HepG2 (cell line): ENCODE results near the gene INPP4B. TPM values are rescaled to one million over a fixed set of nuclear protein-coding genes. Genes with fewer than 3 reads are reported as not detected.

Source experiments
- ATAC-seq: fragments of 200-7000 bp; cut with Tn5 transposase; 3 replicates; pipeline ENCODE4 v1.9.1; 2020; ENCODE audit warnings: mild to moderate bottlenecking, moderate library complexity
- BruUV-seq: library from RNA; stranded (reverse); fragments of 400-500 nt; replicated peaks from 2 replicates; lab custom pipeline; 2021; lab: Mats Ljungman, UMichigan
- CTCF ChIA-PET: fragments of 300-600 bp; formaldehyde crosslinking; extraction: SDS; loops from one replicate; lab custom pipeline; 2021; ENCODE audit warnings: low total read pairs, inconsistent platforms, low intra/inter-chr PET ratio; lab: Yijun Ruan, JAX
- POLR2A ChIA-PET: fragments of 350-600 bp; sonication (Branson Sonifier 250); formaldehyde crosslinking; loops from one replicate; lab custom pipeline; 2020; ENCODE audit warnings: antibody characterized with exemption, inconsistent platforms; lab: Yijun Ruan, JAX
- DNase-seq: peaks from one replicate; pipeline ENCODE4 v3.0.0-alpha.2; 2015; ENCODE audit warnings: low spot score
- FAIRE-seq: peaks from 3 replicates; lab custom pipeline; 2011; peaks lifted over from hg19 to GRCh38; lab: Jason Lieb, UNC
- H2AFZ ChIP-seq: one replicate; pipeline ENCODE4 v1.6.1; 2011; ENCODE audit warnings: low read length, inconsistent platforms
- H3K27ac ChIP-seq: fragments of 300-600 bp; 3 replicates; pipeline ENCODE4 v1.8.0; 2011; ENCODE audit warnings: mixed run types, mild to moderate bottlenecking, mixed read lengths, low read length, inconsistent platforms; ENCODE audit not compliant: insufficient read depth; ENCODE audit errors: extremely low read length
- H3K27me3 ChIP-seq, 2 experiments: fragments of 200-600 bp in 1 of 2; 2 replicates in 1 of 2; 3 replicates in 1 of 2; pipeline versions ENCODE4 v1.6.0 to v1.8.0; 2011; ENCODE audit warnings: low read length in 2 of 2, mild to moderate bottlenecking in 2 of 2, moderate library complexity in 2 of 2, inconsistent platforms in 1 of 2; ENCODE audit not compliant: insufficient read depth in 2 of 2, control insufficient read depth in 1 of 2
- H3K36me3 ChIP-seq, 2 experiments: fragments of 200-600 bp in 1 of 2; replicated peaks in 1 of 2; 2 replicates in 1 of 2; 3 replicates in 1 of 2; pipeline versions ENCODE4 v1.5.1 to v1.8.0; 2011; ENCODE audit warnings: low read length in 2 of 2, inconsistent platforms in 1 of 2; ENCODE audit not compliant: insufficient read depth in 2 of 2, control insufficient read depth in 1 of 2
- H3K4me1 ChIP-seq: 2 replicates; pipeline ENCODE4 v1.5.1; 2012; ENCODE audit warnings: low read length, inconsistent platforms; ENCODE audit not compliant: insufficient read depth
- H3K4me2 ChIP-seq: 2 replicates; pipeline ENCODE4 v1.6.0; 2011; ENCODE audit warnings: low read depth, low read length, inconsistent platforms
- H3K4me3 ChIP-seq, 3 experiments: fragments of 200-600 bp in 1 of 3; sonication (generic), shearing (Covaris generic) in 1 of 3; replicated peaks in 1 of 3; 2 replicates each; pipeline ENCODE4 v1.5.1; 2011 to 2016; ENCODE audit warnings: low read length in 3 of 3, inconsistent platforms in 2 of 3, low read depth in 2 of 3, mild to moderate bottlenecking in 2 of 3, control low read depth in 1 of 3, mixed read lengths in 1 of 3; ENCODE audit not compliant: insufficient read depth in 1 of 3
- H3K79me2 ChIP-seq: one replicate; pipeline ENCODE4 v1.6.1; 2011; ENCODE audit warnings: low read length, inconsistent platforms; ENCODE audit not compliant: insufficient read depth
- H3K9ac ChIP-seq: 2 replicates; pipeline ENCODE4 v1.6.0; 2011; ENCODE audit warnings: mild to moderate bottlenecking, low read depth, low read length, inconsistent platforms; ENCODE audit not compliant: insufficient read depth
- H3K9me3 ChIP-seq: 2 replicates; pipeline ENCODE4 v1.5.1; 2012; ENCODE audit warnings: mild to moderate bottlenecking, low read length
- H4K20me1 ChIP-seq: 2 replicates; pipeline ENCODE4 v1.6.0; 2011; ENCODE audit warnings: inconsistent platforms, mild to moderate bottlenecking, low read length, moderate library complexity; ENCODE audit not compliant: insufficient read depth
- CENPX ChIP-seq: sonication (generic); formaldehyde crosslinking; IDR thresholded peaks from 2 replicates; pipeline ENCODE4 v1.9.0; 2021; ENCODE audit warnings: mild to moderate bottlenecking, missing genetic modification reagents, moderate library complexity
- FOXC1 ChIP-seq: sonication (generic); formaldehyde crosslinking; IDR thresholded peaks from 2 replicates; pipeline ENCODE4 v1.8.0; 2022; ENCODE audit warnings: mild to moderate bottlenecking, missing genetic modification reagents, borderline replicate concordance
- MED1 ChIP-seq: sonication (generic); formaldehyde crosslinking; IDR thresholded peaks from 2 replicates; pipeline ENCODE4 v1.4.0; 2020; ENCODE audit warnings: missing genetic modification reagents
- MEIS1 ChIP-seq: sonication (generic); formaldehyde crosslinking; IDR thresholded peaks from 2 replicates; pipeline ENCODE4 v1.9.0; 2021; ENCODE audit warnings: mild to moderate bottlenecking, missing genetic modification reagents, moderate library complexity, borderline replicate concordance
- NR2F2 ChIP-seq: IDR thresholded peaks from 2 replicates; pipeline ENCODE4 v1.6.1; 2012; ENCODE audit warnings: low read depth, inconsistent platforms, borderline replicate concordance
- ONECUT2 ChIP-seq: sonication (generic); formaldehyde crosslinking; IDR thresholded peaks from 2 replicates; pipeline ENCODE4 v1.4.0; 2020; ENCODE audit warnings: missing genetic modification reagents
- SMYD3 ChIP-seq: sonication (generic); formaldehyde crosslinking; IDR thresholded peaks from 2 replicates; pipeline ENCODE4 v1.8.1; 2023; ENCODE audit warnings: mild to moderate bottlenecking, missing genetic modification reagents
- XBP1 ChIP-seq: sonication (generic); formaldehyde crosslinking; IDR thresholded peaks from 2 replicates; pipeline ENCODE4 v1.5.0; 2020; ENCODE audit warnings: missing genetic modification reagents
- ZBTB38 ChIP-seq: sonication (generic); formaldehyde crosslinking; IDR thresholded peaks from 2 replicates; pipeline ENCODE4 v1.5.1; 2020; ENCODE audit warnings: mild to moderate bottlenecking, missing genetic modification reagents
- ZMAT3 ChIP-seq: sonication (generic); formaldehyde crosslinking; conservative IDR thresholded peaks from 2 replicates; pipeline ENCODE4 v1.7.0; 2021; ENCODE audit warnings: missing genetic modification reagents
- ZNF430 ChIP-seq: sonication (generic); formaldehyde crosslinking; IDR thresholded peaks from 2 replicates; pipeline ENCODE4 v1.9.0; 2021; ENCODE audit warnings: mild to moderate bottlenecking, missing genetic modification reagents
- ZSCAN12 ChIP-seq: sonication (generic); formaldehyde crosslinking; IDR thresholded peaks from 2 replicates; pipeline ENCODE4 v1.9.0; 2021; ENCODE audit warnings: mild to moderate bottlenecking, missing genetic modification reagents
- WGBS: methylation state at CpG from one replicate; pipeline ENCODE4 v1.1.6; 2017; ENCODE audit warnings: low lambda C conversion rate; 5-methylcytosine and 5-hydroxymethylcytosine counted together
- in situ Hi-C: cut with HindIII; loops from 2 replicates; pipeline ENCODE4 v1.10.0; 2017; ENCODE audit warnings: low pct_unique_long_range_greater_than_20kb; ENCODE audit not compliant: extremely low pct_ligation_motif_present
- intact Hi-C: fragments of 100-400 bp; cut with micrococcal nuclease; formaldehyde crosslinking; loops from one replicate; pipeline ENCODE4 v1.10.0; 2022; ENCODE audit not compliant: unreplicated experiment
- polyA plus RNA-seq, 8 experiments: library from polyadenylated mRNA; depleted of rRNA in 3 of 8; stranded (reverse) in 7 of 8; unstranded in 1 of 8; fragments of >200 nt; fragmentation: Illumina TruSeq in 4 of 8; extraction: Trizol in 4 of 8; gene quantifications; 2 replicates each; pipeline versions ENCODE4 v1.2.1 to v1.2.3, GENCODE V29; 2011 to 2016; ENCODE audit warnings: low read depth in 4 of 8, missing spikeins in 1 of 8, mixed read lengths in 1 of 8; ENCODE audit not compliant: insufficient read depth in 1 of 8
- total RNA-seq, 5 experiments: library from RNA; depleted of rRNA; stranded (reverse); fragments of >200 nt; fragmentation: Illumina TruSeq; extraction: Trizol; gene quantifications; 2 replicates each; pipeline ENCODE4 v1.2.3, GENCODE V29; 2016; ENCODE audit warnings: low read depth in 1 of 5
- TF ChIP-seq, protein P1 (sequence below): sonication (generic); formaldehyde crosslinking; IDR thresholded peaks from 2 replicates; pipeline ENCODE4 v1.4.0; 2020; ENCODE audit warnings: mild to moderate bottlenecking, low read depth, missing genetic modification reagents
- TF ChIP-seq, protein P2 (sequence below): sonication (generic); formaldehyde crosslinking; IDR thresholded peaks from 2 replicates; pipeline ENCODE4 v1.8.0; 2022; ENCODE audit warnings: mild to moderate bottlenecking, missing genetic modification reagents, moderate library complexity
- TF ChIP-seq, protein P3 (sequence below): sonication (generic); formaldehyde crosslinking; conservative IDR thresholded peaks from 2 replicates; pipeline ENCODE4 v1.8.1; 2023; ENCODE audit warnings: missing genetic modification reagents
- TF ChIP-seq, protein P4 (sequence below): sonication (generic); formaldehyde crosslinking; IDR thresholded peaks from 2 replicates; pipeline ENCODE4 v1.8.1; 2023; ENCODE audit warnings: mild to moderate bottlenecking, missing genetic modification reagents

Gene INPP4B
- total and polyA plus RNA-seq, 2 of the 13 experiments (the other 11 are each of a cell fraction or from before 2014, with no cell fraction given) = not detected

DNA sequence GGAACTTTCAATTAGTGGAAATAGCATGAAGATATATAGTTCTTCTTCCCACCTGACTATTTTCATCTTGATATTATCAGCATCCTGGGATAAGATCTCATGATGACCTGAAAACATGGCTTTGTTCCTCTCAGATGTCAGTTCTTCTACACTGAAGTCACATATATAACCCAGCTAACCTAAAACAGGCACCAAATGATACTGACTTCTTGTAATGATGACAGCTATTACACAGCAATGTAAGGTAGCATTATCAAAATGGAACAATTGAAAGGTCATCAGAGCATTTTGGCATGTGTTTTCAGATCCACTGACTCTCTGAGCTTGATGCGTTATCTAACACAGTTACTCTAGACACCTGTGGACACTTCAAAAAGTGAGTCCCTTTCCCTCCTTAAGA, 469.9 kb downstream of the INPP4B start:
- ATAC-seq (no peak), DNase-seq (no peak)
- intact Hi-C loops = no loop called here
- POLR2A ChIA-PET = no interaction called here
- no peaks in the 10 kb centered on the region for H3K9me3 ChIP-seq
- no peaks in the 10 kb centered on the region for H3K36me3 ChIP-seq
- H2AFZ ChIP-seq = no peak overlapping the region
- no peaks in the 10 kb centered on the region for H3K79me2 ChIP-seq
- H4K20me1 ChIP-seq = no peaks in the 10 kb centered on the region
- no peaks in the 10 kb centered on the region for H3K4me1 ChIP-seq
- in situ Hi-C loops = no loop called here
- no peak overlapping the region for H3K27ac ChIP-seq
- H3K4me3 ChIP-seq = no peak overlapping the region
- CTCF ChIA-PET = no interaction called here
- no TSS peak for BruUV-seq
- TF ChIP-seq MED1 (CRISPR knock-in tag) (no peak), SMYD3 (CRISPR knock-in tag) (no peak), ZNF430 (CRISPR knock-in tag) (no peak), ZSCAN12 (CRISPR knock-in tag) (no peak), XBP1 (CRISPR knock-in tag) (no peak), ZMAT3 (CRISPR knock-in tag) (no peak)
- TF ChIP-seq, protein P1, sequence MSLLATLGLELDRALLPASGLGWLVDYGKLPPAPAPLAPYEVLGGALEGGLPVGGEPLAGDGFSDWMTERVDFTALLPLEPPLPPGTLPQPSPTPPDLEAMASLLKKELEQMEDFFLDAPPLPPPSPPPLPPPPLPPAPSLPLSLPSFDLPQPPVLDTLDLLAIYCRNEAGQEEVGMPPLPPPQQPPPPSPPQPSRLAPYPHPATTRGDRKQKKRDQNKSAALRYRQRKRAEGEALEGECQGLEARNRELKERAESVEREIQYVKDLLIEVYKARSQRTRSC (CRISPR knock-in tag) = no peak
- TF ChIP-seq, all 625 proteins: peak for 0
- Histone ChIP-seq H3K4me2 (no peak overlapping the region), H3K9ac (no peak overlapping the region), H3K27me3 (no peaks in the 10 kb centered on the region)
- 42% methylated on average over 1 of the region's 1 CpG for WGBS
- FAIRE-seq = no peak

DNA sequence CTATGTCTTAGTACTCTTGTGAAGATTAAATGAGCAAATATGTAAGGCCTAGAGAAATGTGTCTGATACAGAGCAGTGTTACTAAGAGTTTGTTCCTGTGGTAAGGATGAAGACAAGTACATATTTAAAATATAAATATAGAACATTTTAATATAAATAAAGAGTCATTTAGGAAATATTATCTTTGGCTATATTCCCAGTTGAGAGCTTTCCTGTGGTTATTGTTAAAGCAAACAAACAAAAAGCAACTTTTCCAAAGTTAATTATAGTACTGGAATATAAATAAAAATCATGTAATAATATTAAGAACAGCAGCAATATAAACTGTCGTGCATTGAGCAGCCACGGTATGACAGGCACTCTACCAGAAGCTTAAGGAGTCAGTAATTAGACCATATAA, 472.5 kb downstream of the INPP4B start:
- FAIRE-seq = no peak
- H3K27ac ChIP-seq = no peak overlapping the region
- H3K9ac ChIP-seq = no peak overlapping the region
- in situ Hi-C loops (no loop called here), intact Hi-C loops (no loop called here)
- ChIA-PET POLR2A (no interaction called here), CTCF (no interaction called here)
- H3K4me1 ChIP-seq = no peaks in the 10 kb centered on the region
- no peaks in the 10 kb centered on the region for H3K9me3 ChIP-seq
- no peaks in the 10 kb centered on the region for H4K20me1 ChIP-seq
- no peaks in the 10 kb centered on the region for H3K36me3 ChIP-seq
- no peaks in the 10 kb centered on the region for H3K27me3 ChIP-seq
- no peaks in the 10 kb centered on the region for H3K79me2 ChIP-seq
- no TSS peak for BruUV-seq
- H3K4me2 ChIP-seq = no peak overlapping the region
- 3% methylated on average over 2 of the region's 2 CpGs for WGBS
- no peak for DNase-seq
- no peak overlapping the region for H3K4me3 ChIP-seq
- no peak for ATAC-seq
- H2AFZ ChIP-seq = no peak overlapping the region
- TF ChIP-seq CENPX (no peak), ONECUT2 (CRISPR knock-in tag) (no peak), ZBTB38 (CRISPR knock-in tag) (no peak), MEIS1 (CRISPR knock-in tag) (no peak), NR2F2 (no peak), FOXC1 (CRISPR knock-in tag) (no peak)
- TF ChIP-seq, protein P2, sequence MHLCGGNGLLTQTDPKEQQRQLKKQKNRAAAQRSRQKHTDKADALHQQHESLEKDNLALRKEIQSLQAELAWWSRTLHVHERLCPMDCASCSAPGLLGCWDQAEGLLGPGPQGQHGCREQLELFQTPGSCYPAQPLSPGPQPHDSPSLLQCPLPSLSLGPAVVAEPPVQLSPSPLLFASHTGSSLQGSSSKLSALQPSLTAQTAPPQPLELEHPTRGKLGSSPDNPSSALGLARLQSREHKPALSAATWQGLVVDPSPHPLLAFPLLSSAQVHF (CRISPR knock-in tag) = no peak
- TF ChIP-seq, protein P3, sequence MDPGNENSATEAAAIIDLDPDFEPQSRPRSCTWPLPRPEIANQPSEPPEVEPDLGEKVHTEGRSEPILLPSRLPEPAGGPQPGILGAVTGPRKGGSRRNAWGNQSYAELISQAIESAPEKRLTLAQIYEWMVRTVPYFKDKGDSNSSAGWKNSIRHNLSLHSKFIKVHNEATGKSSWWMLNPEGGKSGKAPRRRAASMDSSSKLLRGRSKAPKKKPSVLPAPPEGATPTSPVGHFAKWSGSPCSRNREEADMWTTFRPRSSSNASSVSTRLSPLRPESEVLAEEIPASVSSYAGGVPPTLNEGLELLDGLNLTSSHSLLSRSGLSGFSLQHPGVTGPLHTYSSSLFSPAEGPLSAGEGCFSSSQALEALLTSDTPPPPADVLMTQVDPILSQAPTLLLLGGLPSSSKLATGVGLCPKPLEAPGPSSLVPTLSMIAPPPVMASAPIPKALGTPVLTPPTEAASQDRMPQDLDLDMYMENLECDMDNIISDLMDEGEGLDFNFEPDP (CRISPR knock-in tag) = no peak
- TF ChIP-seq, protein P4, sequence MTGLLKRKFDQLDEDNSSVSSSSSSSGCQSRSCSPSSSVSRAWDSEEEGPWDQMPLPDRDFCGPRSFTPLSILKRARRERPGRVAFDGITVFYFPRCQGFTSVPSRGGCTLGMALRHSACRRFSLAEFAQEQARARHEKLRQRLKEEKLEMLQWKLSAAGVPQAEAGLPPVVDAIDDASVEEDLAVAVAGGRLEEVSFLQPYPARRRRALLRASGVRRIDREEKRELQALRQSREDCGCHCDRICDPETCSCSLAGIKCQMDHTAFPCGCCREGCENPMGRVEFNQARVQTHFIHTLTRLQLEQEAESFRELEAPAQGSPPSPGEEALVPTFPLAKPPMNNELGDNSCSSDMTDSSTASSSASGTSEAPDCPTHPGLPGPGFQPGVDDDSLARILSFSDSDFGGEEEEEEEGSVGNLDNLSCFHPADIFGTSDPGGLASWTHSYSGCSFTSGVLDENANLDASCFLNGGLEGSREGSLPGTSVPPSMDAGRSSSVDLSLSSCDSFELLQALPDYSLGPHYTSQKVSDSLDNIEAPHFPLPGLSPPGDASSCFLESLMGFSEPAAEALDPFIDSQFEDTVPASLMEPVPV (CRISPR knock-in tag) = no peak
